ENCODE results near the gene LRRC23. TPM values are rescaled to one million over a fixed set of nuclear protein-coding genes. Genes with fewer than 3 reads are reported as not detected.

LRRC23 gene
- total RNA-seq, 1 experiment from 2014 or later = 5.4 TPM

GRCh38 chr12:6956021-6956727, 51.6 kb downstream of the LRRC23 start:
- no peak for DNase-seq (ENCODE audit: low read depth)

- DNase-seq (ENCODE audit: low read depth) = no peak
Observed at GRCh38 chr12:6957151-6957701, 52.6 kb downstream of the LRRC23 start.

- DNase-seq (ENCODE audit: low read depth) = no peak
Observed at GRCh38 chr12:6957741-6958608, 53.4 kb downstream of the LRRC23 start.

GRCh38 chr12:6958609-6959057, 54.0 kb downstream of the LRRC23 start:
- DNase-seq (ENCODE audit: low read depth) = no peak

GRCh38 chr12:6959058-6959804, 54.6 kb downstream of the LRRC23 start:
- DNase-seq (ENCODE audit: low read depth) = no peak

- DNase-seq (ENCODE audit: low read depth) = no peak
Observed at GRCh38 chr12:6959805-6960592, 55.4 kb downstream of the LRRC23 start.

- peak; percentile 41 for DNase-seq (ENCODE audit: low read depth)
Observed at GRCh38 chr12:6960593-6961277, 56.1 kb downstream of the LRRC23 start.

- peak; percentile 81 for DNase-seq (ENCODE audit: low read depth)
Observed at GRCh38 chr12:6961278-6961694, 56.7 kb downstream of the LRRC23 start.

- peak; percentile 68 for DNase-seq (ENCODE audit: low read depth)
Observed at GRCh38 chr12:6961695-6962284, 57.2 kb downstream of the LRRC23 start.

GRCh38 chr12:6962285-6963015, 57.8 kb downstream of the LRRC23 start:
- no peak for DNase-seq (ENCODE audit: low read depth)

GRCh38 chr12:6963016-6963731, 58.6 kb downstream of the LRRC23 start:
- DNase-seq (ENCODE audit: low read depth) = no peak

Other genes starting within 250 kb of the LRRC23 start
- 32.7 and 33.3 TPM in 2 replicates for gene ING4, start 241.7 kb upstream of the LRRC23 start, total RNA-seq (2014; rRNA removed; shearing (Covaris generic))
- 13.7 and 18.0 TPM in 2 replicates for gene ZNF384, start 215.4 kb upstream of the LRRC23 start, total RNA-seq (2014; rRNA removed; shearing (Covaris generic))
- gene PIANP, start 204.0 kb upstream of the LRRC23 start, total RNA-seq (2014; rRNA removed; shearing (Covaris generic)) = 0.12 and 1.5 TPM in 2 replicates
- 61.0 and 63.3 TPM in 2 replicates for gene COPS7A, start 180.8 kb upstream of the LRRC23 start, total RNA-seq (2014; rRNA removed; shearing (Covaris generic))
- 178 and 215 TPM in 2 replicates for gene MLF2, start 151.7 kb upstream of the LRRC23 start, total RNA-seq (2014; rRNA removed; shearing (Covaris generic))
- gene PTMS, start 138.5 kb upstream of the LRRC23 start, total RNA-seq (2014; rRNA removed; shearing (Covaris generic)) = 126 and 151 TPM in 2 replicates
- gene LAG3, start 132.3 kb upstream of the LRRC23 start, total RNA-seq (2014; rRNA removed; shearing (Covaris generic)) = 0.10 and 0.12 TPM in 2 replicates
- 3.5 and 5.4 TPM in 2 replicates for gene CD4, start 115.3 kb upstream of the LRRC23 start, total RNA-seq (2014; rRNA removed; shearing (Covaris generic))
- 1.8 and 2.5 TPM in 2 replicates for gene GPR162, start 83.0 kb upstream of the LRRC23 start, total RNA-seq (2014; rRNA removed; shearing (Covaris generic))
- gene P3H3, start 76.4 kb upstream of the LRRC23 start, total RNA-seq (2014; rRNA removed; shearing (Covaris generic)) = 26.9 and 27.3 TPM in 2 replicates
- 0.10 and 0.72 TPM in 2 replicates for gene GNB3, start 63.9 kb upstream of the LRRC23 start, total RNA-seq (2014; rRNA removed; shearing (Covaris generic))
- 171 and 198 TPM in 2 replicates for gene CDCA3, start 53.5 kb upstream of the LRRC23 start, total RNA-seq (2014; rRNA removed; shearing (Covaris generic))
- 61.4 and 62.7 TPM in 2 replicates for gene USP5, start 52.7 kb upstream of the LRRC23 start, total RNA-seq (2014; rRNA removed; shearing (Covaris generic))
- gene TPI1, start 37.3 kb upstream of the LRRC23 start, total RNA-seq (2014; rRNA removed; shearing (Covaris generic)) = 2,274 and 2,388 TPM in 2 replicates
- 3.5 and 4.2 TPM in 2 replicates for gene SPSB2, start 31.5 kb upstream of the LRRC23 start, total RNA-seq (2014; rRNA removed; shearing (Covaris generic))
- gene ENO2, start 9.8 kb downstream of the LRRC23 start, total RNA-seq (2014; rRNA removed; shearing (Covaris generic)) = 28.6 and 29.0 TPM in 2 replicates
- 3.8 and 6.1 TPM in 2 replicates for gene ATN1, start 23.1 kb downstream of the LRRC23 start, total RNA-seq (2014; rRNA removed; shearing (Covaris generic))
- gene RNU7-1, start 39.0 kb downstream of the LRRC23 start, total RNA-seq (2014; rRNA removed; shearing (Covaris generic)) = not detected in 2 replicates
- gene C12orf57, start 39.2 kb downstream of the LRRC23 start, total RNA-seq (2014; rRNA removed; shearing (Covaris generic)) = 245 and 274 TPM in 2 replicates
- gene PTPN6, start 46.5 kb downstream of the LRRC23 start, total RNA-seq (2014; rRNA removed; shearing (Covaris generic)) = 0.24 TPM in 1 of 2 replicates, not detected in the other
- gene PHB2, start 65.8 kb downstream of the LRRC23 start, total RNA-seq (2014; rRNA removed; shearing (Covaris generic)) = 263 and 303 TPM in 2 replicates
- gene EMG1, start 66.1 kb downstream of the LRRC23 start, total RNA-seq (2014; rRNA removed; shearing (Covaris generic)) = 68.5 and 72.8 TPM in 2 replicates
- 14.8 and 15.5 TPM in 2 replicates for gene LPCAT3, start 113.7 kb downstream of the LRRC23 start, total RNA-seq (2014; rRNA removed; shearing (Covaris generic))
- 15.3 and 16.3 TPM in 2 replicates for gene C1S, start 155.9 kb downstream of the LRRC23 start, total RNA-seq (2014; rRNA removed; shearing (Covaris generic))
- 20.4 and 29.3 TPM in 2 replicates for gene C1R, start 187.6 kb downstream of the LRRC23 start, total RNA-seq (2014; rRNA removed; shearing (Covaris generic))
- gene C1RL, start 204.4 kb downstream of the LRRC23 start, total RNA-seq (2014; rRNA removed; shearing (Covaris generic)) = 7.1 and 9.0 TPM in 2 replicates
- gene RBP5, start 224.1 kb downstream of the LRRC23 start, total RNA-seq (2014; rRNA removed; shearing (Covaris generic)) = not detected in 2 replicates
- 4.5 and 7.3 TPM in 2 replicates for gene CLSTN3, start 225.5 kb downstream of the LRRC23 start, total RNA-seq (2014; rRNA removed; shearing (Covaris generic))